HCT116 (cell line): ENCODE results near the gene DENND1A. TPM values are rescaled to one million over a fixed set of nuclear protein-coding genes. Genes with fewer than 3 reads are reported as not detected.

ENCODE experiments used
- ATAC-seq: fragments of 200-7000 bp; cut with Tn5 transposase; 2 replicates; pipeline ENCODE4 v1.9.1; 2020; ENCODE audit warnings: mild to moderate bottlenecking, moderate library complexity
- BruUV-seq: library from RNA; stranded (reverse); fragments of 400-500 nt; replicated peaks from 2 replicates; lab custom pipeline; 2021; lab: Mats Ljungman, UMichigan
- CTCF ChIA-PET: fragments of 300-600 bp; sonication (Branson Sonifier 250); formaldehyde crosslinking; loops from one replicate; lab custom pipeline; 2021; ENCODE audit warnings: antibody characterized with exemption; lab: Charles Lee
- POLR2A ChIA-PET: fragments of 300-600, 350-600 bp; sonication (Branson Sonifier 250); formaldehyde crosslinking; loops from one replicate; lab custom pipeline; 2021; ENCODE audit warnings: antibody characterized with exemption; lab: Charles Lee
- RAD21 ChIA-PET, 2 experiments: fragments of 300-600 bp; sonication (Branson Sonifier 250); formaldehyde crosslinking; loops; one replicate each; lab custom pipeline; 2023; ENCODE audit warnings: low total read pairs in 2 of 2; ENCODE audit not compliant: uncharacterized antibody in 2 of 2, unreplicated experiment in 2 of 2, low non-redundant PET in 1 of 2; lab: Charles Lee
- DNase-seq: peaks from one replicate; pipeline ENCODE4 v3.0.0-alpha.2; 2010; ENCODE audit warnings: low read depth, low spot score
- H2AFZ ChIP-seq: fragments of 200-600 bp; shearing (Covaris generic), sonication (generic); 2 replicates; pipeline ENCODE4 v1.6.1; 2017; ENCODE audit warnings: low read depth, mixed run types, mixed read lengths, antibody characterized with exemption, low read length; ENCODE audit not compliant: poor library complexity, severe bottlenecking
- H3K27ac ChIP-seq: 2 replicates; pipeline ENCODE4 v1.5.1; 2012; ENCODE audit warnings: low read depth, low read length
- H3K27me3 ChIP-seq: fragments of 200-600 bp; sonication (generic); 2 replicates; pipeline ENCODE4 v1.6.1; 2016; ENCODE audit warnings: mixed run types, low read length, mixed read lengths; ENCODE audit not compliant: insufficient read depth
- H3K36me3 ChIP-seq, 2 experiments: fragments of 200-500 bp in 1 of 2; fragments of 200-600 bp in 1 of 2; sonication (Bioruptor generic) in 1 of 2; sonication (generic) in 1 of 2; 2 replicates each; pipeline versions ENCODE4 v1.5.1 to v1.6.1; 2014 to 2016; ENCODE audit warnings: low read length in 2 of 2, inconsistent platforms in 1 of 2, mixed read lengths in 1 of 2, mixed run types in 1 of 2; ENCODE audit not compliant: insufficient read depth in 2 of 2, control insufficient read depth in 1 of 2
- H3K4me1 ChIP-seq, 2 experiments: fragments of 200-600 bp in 1 of 2; sonication (generic) in 1 of 2; 2 replicates each; pipeline versions ENCODE4 v1.5.1 to v1.6.1; 2012 to 2017; ENCODE audit warnings: low read length in 2 of 2, inconsistent platforms in 1 of 2, mild to moderate bottlenecking in 1 of 2, mixed read lengths in 1 of 2, mixed run types in 1 of 2, moderate library complexity in 1 of 2; ENCODE audit not compliant: insufficient read depth in 2 of 2, control insufficient read depth in 1 of 2
- H3K4me2 ChIP-seq: fragments of 200-600 bp; sonication (generic); 2 replicates; pipeline ENCODE4 v1.6.1; 2017; ENCODE audit warnings: mixed run types, low read length, mixed read lengths
- H3K4me3 ChIP-seq, 2 experiments: fragments of 200-600 bp in 1 of 2; sonication (generic) in 1 of 2; replicated peaks in 1 of 2; 2 replicates each; pipeline ENCODE4 v1.5.1; 2011 to 2016; ENCODE audit warnings: low read length in 2 of 2, control low read depth in 1 of 2, low read depth in 1 of 2, mild to moderate bottlenecking in 1 of 2, mixed read lengths in 1 of 2, mixed run types in 1 of 2
- H3K79me2 ChIP-seq: fragments of 200-600 bp; sonication (generic); 2 replicates; pipeline ENCODE4 v1.6.1; 2017; ENCODE audit warnings: mild to moderate bottlenecking, mixed run types, low read length, moderate library complexity, mixed read lengths; ENCODE audit not compliant: insufficient read depth
- H3K9ac ChIP-seq: fragments of 200-600 bp; sonication (generic); 2 replicates; pipeline ENCODE4 v1.6.1; 2016; ENCODE audit warnings: low read length, mixed read lengths
- H3K9me2 ChIP-seq: fragments of 200-600 bp; sonication (generic), shearing (Covaris generic); 2 replicates; pipeline ENCODE4 v1.6.1; 2017; ENCODE audit warnings: mixed run types, mild to moderate bottlenecking, moderate library complexity; ENCODE audit not compliant: insufficient read depth
- H3K9me3 ChIP-seq, 2 experiments: fragments of 200-500 bp in 1 of 2; fragments of 200-600 bp in 1 of 2; sonication (Bioruptor generic) in 1 of 2; sonication (generic) in 1 of 2; 2 replicates each; pipeline ENCODE4 v1.6.1; 2014 to 2017; ENCODE audit warnings: low read length in 2 of 2, mixed read lengths in 2 of 2, inconsistent platforms in 1 of 2, low read depth in 1 of 2, mild to moderate bottlenecking in 1 of 2, mixed run types in 1 of 2, moderate library complexity in 1 of 2; ENCODE audit not compliant: control insufficient read depth in 1 of 2, insufficient read depth in 1 of 2
- H4K20me1 ChIP-seq: fragments of 200-600 bp; sonication (generic), shearing (Covaris generic); 2 replicates; pipeline ENCODE4 v1.6.1; 2017; ENCODE audit warnings: mixed run types, mild to moderate bottlenecking, moderate library complexity; ENCODE audit not compliant: insufficient read depth
- ATF3 ChIP-seq: IDR thresholded peaks from 2 replicates; pipeline ENCODE4 v1.6.1; 2012
- CBX3 ChIP-seq: IDR thresholded peaks from 2 replicates; pipeline ENCODE4 v1.6.1; 2012; ENCODE audit warnings: low read depth
- CTCF ChIP-seq, 3 experiments: fragments of 200-600 bp in 1 of 3; sonication (generic) in 1 of 3; IDR thresholded peaks in 2 of 3; conservative IDR thresholded peaks in 1 of 3; 2 replicates each; pipeline ENCODE4 v1.5.1; 2012 to 2017; ENCODE audit warnings: low read depth in 2 of 3, low read length in 2 of 3, antibody characterized with exemption in 1 of 3, borderline replicate concordance in 1 of 3, control low read depth in 1 of 3, mild to moderate bottlenecking in 1 of 3, mixed read lengths in 1 of 3, mixed run types in 1 of 3, moderate library complexity in 1 of 3; ENCODE audit not compliant: insufficient read depth in 1 of 3
- EGR1 ChIP-seq: IDR thresholded peaks from 2 replicates; pipeline ENCODE4 v1.6.1; 2012; ENCODE audit warnings: low read depth
- ELF1 ChIP-seq: IDR thresholded peaks from 2 replicates; pipeline ENCODE4 v1.6.1; 2012; ENCODE audit warnings: low read depth, borderline replicate concordance
- EZH2 ChIP-seq: fragments of 200-600 bp; sonication (generic); IDR thresholded peaks from 2 replicates; pipeline ENCODE4 v1.6.1; 2017; ENCODE audit warnings: antibody characterized with exemption, mixed run types
- FOSL1 ChIP-seq: IDR thresholded peaks from 2 replicates; pipeline ENCODE4 v1.6.1; 2012; ENCODE audit warnings: low read depth
- JUND ChIP-seq: IDR thresholded peaks from 2 replicates; pipeline ENCODE4 v1.6.1; 2012
- MAX ChIP-seq: IDR thresholded peaks from 2 replicates; pipeline ENCODE4 v1.6.1; 2012
- POLR2A ChIP-seq: IDR thresholded peaks from 2 replicates; pipeline ENCODE4 v1.7.0; 2011; ENCODE audit warnings: borderline replicate concordance; ENCODE audit not compliant: insufficient read depth, insufficient read length; ENCODE audit errors: extremely low read depth
- POLR2AphosphoS5 ChIP-seq: IDR thresholded peaks from 2 replicates; pipeline ENCODE4 v1.6.1; 2011; ENCODE audit warnings: mild to moderate bottlenecking, low read depth, low read length, moderate library complexity
- RAD21 ChIP-seq: IDR thresholded peaks from 2 replicates; pipeline ENCODE4 v1.6.1; 2012; ENCODE audit warnings: low read depth, mild to moderate bottlenecking
- REST ChIP-seq: IDR thresholded peaks from 2 replicates; pipeline ENCODE4 v1.6.1; 2012; ENCODE audit warnings: low read depth
- SIN3A ChIP-seq: IDR thresholded peaks from 2 replicates; pipeline ENCODE4 v1.6.1; 2012; ENCODE audit warnings: low read depth
- SP1 ChIP-seq: IDR thresholded peaks from 2 replicates; pipeline ENCODE4 v1.6.1; 2012; ENCODE audit warnings: low read depth
- SRF ChIP-seq: IDR thresholded peaks from 2 replicates; pipeline ENCODE4 v1.6.1; 2012; ENCODE audit warnings: low read depth
- TCF7L2 ChIP-seq: IDR thresholded peaks from 2 replicates; pipeline ENCODE4 v1.7.0; 2011; ENCODE audit warnings: borderline replicate concordance, inconsistent platforms; ENCODE audit not compliant: insufficient read depth, insufficient read length; ENCODE audit errors: extremely low read depth
- ZBTB33 ChIP-seq: IDR thresholded peaks from 2 replicates; pipeline ENCODE4 v1.6.1; 2011; ENCODE audit warnings: mild to moderate bottlenecking, low read length, moderate library complexity; ENCODE audit not compliant: insufficient replicate concordance; ENCODE audit errors: extremely low read depth
- ZFX ChIP-seq: fragments of 450-650 bp; IDR thresholded peaks from 2 replicates; pipeline ENCODE4 v1.6.1; 2017
- ZNF274 ChIP-seq: fragments of 200-500 bp; sonication (Bioruptor generic); IDR thresholded peaks from 2 replicates; pipeline ENCODE4 v1.6.1; 2014; ENCODE audit warnings: mild to moderate bottlenecking, low read depth, low read length, inconsistent platforms
- intact Hi-C: fragments of 100-400 bp; cut with micrococcal nuclease; formaldehyde crosslinking; loops from 2 replicates; pipeline ENCODE4 v1.10.0; 2022
- total RNA-seq: library from RNA; stranded (reverse); gene quantifications from one replicate; pipeline ENCODE4 v1.2.1, GENCODE V29; 2021; ENCODE audit not compliant: unreplicated experiment

Gene DENND1A
- total RNA-seq, 1 experiment from 2014 or later, result 33.0 TPM

- Histone ChIP-seq H3K79me2 (no peaks in the 10 kb centered on the region), H3K4me2 (no peak overlapping the region), H3K36me3 (no peaks in the 10 kb centered on the region), H3K27ac (no peak overlapping the region), H2AFZ (no peak overlapping the region), H3K9me3 (0 out of 4 replicates have a peak, but pooled peaks cover 0 to 4% of the 10 kb centered on the region in 2 experiments), H4K20me1 (no peaks in the 10 kb centered on the region), H3K4me3 (no peak overlapping the region), H3K9me2 (no peaks in the 10 kb centered on the region), H3K4me1 (no peaks in the 10 kb centered on the region), H3K27me3 (no peaks in the 10 kb centered on the region), H3K9ac (no peak overlapping the region)
- ATAC-seq, result no peak
- CTCF ChIA-PET, result no interaction called here
- no peak for TF ChIP-seq MAX
- TF ChIP-seq CBX3, result no peak
- TF ChIP-seq EGR1, result no peak
- no peak for TF ChIP-seq CTCF (IDR thresholded peaks at IDR 0.05 in 2 of 3, conservative IDR thresholded peaks at IDR 0.05 in 1 of 3; ENCODE audit: borderline replicate concordance in 1 of 3, insufficient read depth in 1 of 3, low read depth in 2 of 3, low read length in 2 of 3)
- no peak for TF ChIP-seq ATF3
- TF ChIP-seq JUND, result no peak
- TF ChIP-seq POLR2A, result no peak
- no peak for TF ChIP-seq SRF
- no peak for TF ChIP-seq ZNF274
- TF ChIP-seq ZFX, result no peak
- TF ChIP-seq RAD21, result no peak
- TF ChIP-seq SP1, result no peak
- TF ChIP-seq REST, result no peak
- no peak for TF ChIP-seq POLR2AphosphoS5
- no peak for TF ChIP-seq SIN3A
- TF ChIP-seq ELF1, result no peak
- no peak for TF ChIP-seq EZH2
- TF ChIP-seq FOSL1, result no peak
- TF ChIP-seq ZBTB33, result no peak
- TF ChIP-seq TCF7L2, result no peak
- POLR2A ChIA-PET, result no interaction called here
- BruUV-seq, result no TSS peak
- RAD21 ChIA-PET, result no interaction called here
- intact Hi-C loops, result no loop called here
- DNase-seq, result no peak
Measured at GRCh38 chr9:123718188-123718587, 211.7 kb downstream of the DENND1A start.
